Neural progenitor cell (in vitro differentiated cells): ENCODE data around the gene OR5J2. TPM values are rescaled to one million over a fixed set of nuclear protein-coding genes. Genes with fewer than 3 reads are reported as not detected.
"Not testable (repeated sequence)": the region's sequence is repeated elsewhere in the genome, so short reads cannot be mapped to it uniquely, and the experiment has no call there.

Experiments used
- DNase-seq: peaks from one replicate; pipeline ENCODE4 v3.0.0-alpha.2; 2016; ENCODE audit warnings: low spot score
- H2AFZ ChIP-seq: fragments of 200-600 bp; sonication (generic); replicated peaks from 2 replicates; pipeline ENCODE4 v1.6.1; 2016; ENCODE audit warnings: antibody characterized with exemption
- H3F3A ChIP-seq: fragments of 200-600 bp; sonication (generic); 2 replicates; pipeline ENCODE4 v1.6.1; 2016; ENCODE audit warnings: antibody characterized with exemption, low read depth
- H3K27ac ChIP-seq: fragments of 200-600 bp; sonication (generic); 2 replicates; pipeline ENCODE4 v1.5.1; 2016; ENCODE audit warnings: mild to moderate bottlenecking
- H3K27me3 ChIP-seq: fragments of 200-600 bp; sonication (generic); 2 replicates; pipeline ENCODE4 v1.6.1; 2016; ENCODE audit warnings: mild to moderate bottlenecking, moderate library complexity
- H3K36me3 ChIP-seq: fragments of 200-600 bp; sonication (generic); 2 replicates; pipeline ENCODE4 v1.5.1; 2016
- H3K4me1 ChIP-seq: fragments of 200-600 bp; sonication (generic); 2 replicates; pipeline ENCODE4 v1.6.1; 2016; ENCODE audit warnings: mixed run types
- H3K4me2 ChIP-seq: fragments of 200-600 bp; sonication (generic); 2 replicates; pipeline ENCODE4 v1.6.1; 2016
- H3K4me3 ChIP-seq: fragments of 200-600 bp; sonication (generic); 2 replicates; pipeline ENCODE4 v1.5.1; 2016
- H3K79me2 ChIP-seq: fragments of 200-600 bp; sonication (generic); 2 replicates; pipeline ENCODE4 v1.6.1; 2016; ENCODE audit warnings: low read depth
- H3K9ac ChIP-seq: fragments of 200-600 bp; sonication (generic); 2 replicates; pipeline ENCODE4 v1.6.1; 2016
- H3K9me3 ChIP-seq: fragments of 200-600 bp; sonication (generic); 2 replicates; pipeline ENCODE4 v1.5.1; 2016; ENCODE audit warnings: low read depth
- H4K20me1 ChIP-seq: fragments of 200-600 bp; sonication (generic); 2 replicates; pipeline ENCODE4 v1.6.1; 2016; ENCODE audit warnings: low read depth
- H3K27ac Mint-ChIP-seq: 3 replicates; pipeline ENCODE4 v1.8.0; 2021; ENCODE audit warnings: mixed read lengths
- H3K27me3 Mint-ChIP-seq: 2 replicates; pipeline ENCODE4 v1.8.0; 2022; ENCODE audit warnings: low read depth, mild to moderate bottlenecking, inconsistent platforms, moderate library complexity, mixed read lengths; ENCODE audit not compliant: insufficient read depth
- H3K36me3 Mint-ChIP-seq: 3 replicates; pipeline ENCODE4 v1.8.0; 2021; ENCODE audit warnings: mixed read lengths
- H3K4me1 Mint-ChIP-seq: 3 replicates; pipeline ENCODE4 v1.8.0; 2021; ENCODE audit warnings: mixed read lengths
- H3K4me3 Mint-ChIP-seq: 3 replicates; pipeline ENCODE4 v1.8.0; 2021; ENCODE audit warnings: mild to moderate bottlenecking, moderate library complexity, mixed read lengths
- H3K9me3 Mint-ChIP-seq: 3 replicates; pipeline ENCODE4 v1.8.0; 2020; ENCODE audit warnings: mixed read lengths
- CTCF ChIP-seq: fragments of 200-600 bp; sonication (generic); IDR thresholded peaks from 2 replicates; pipeline ENCODE4 v1.5.1; 2017; ENCODE audit warnings: antibody characterized with exemption, mild to moderate bottlenecking
- EZH2 ChIP-seq: fragments of 200-600 bp; sonication (generic); IDR thresholded peaks from 2 replicates; pipeline ENCODE4 v1.6.1; 2017; ENCODE audit warnings: antibody characterized with exemption, mild to moderate bottlenecking, moderate library complexity
- EZH2phosphoT487 ChIP-seq: fragments of 200-600 bp; sonication (generic); IDR thresholded peaks from 2 replicates; pipeline ENCODE4 v1.6.1; 2017; ENCODE audit warnings: antibody characterized with exemption
- total RNA-seq: library from RNA; depleted of rRNA; stranded (reverse); fragments of >200 nt; gene quantifications from 2 replicates; pipeline ENCODE4 v1.2.3, GENCODE V29; 2015; ENCODE audit warnings: low replicate concordance

OR5J2 gene
- not detected in 2 replicates for total RNA-seq

GRCh38 chr11:56176318-56176717 is at the start of gene OR5J2:
TSS of gene OR5J2 (plus strand) at chr11:56176618. CDS start at chr11:56176618, 0 bp downstream.
- peaks cover 5% of the 10 kb centered on the region for H3K9me3 Mint-ChIP-seq
- H4K20me1 ChIP-seq: no peaks in the 10 kb centered on the region
- H3K27ac ChIP-seq: no peak within 1 kb of the TSS
- no peaks in the 10 kb centered on the region for H3F3A ChIP-seq
- no peak within 1 kb of the TSS for H3K4me3 ChIP-seq
- H3K4me1 ChIP-seq: no peaks in the 10 kb centered on the region
- no peak within 1 kb of the TSS for H3K27ac Mint-ChIP-seq
- no peak within 1 kb of the TSS for H2AFZ ChIP-seq
- TF ChIP-seq EZH2: no peak
- TF ChIP-seq EZH2phosphoT487: no peak
- no peak for TF ChIP-seq CTCF
- no peaks in the 10 kb centered on the region for H3K27me3 ChIP-seq
- H3K4me2 ChIP-seq: no peak within 1 kb of the TSS
- H3K27me3 Mint-ChIP-seq: no peaks in the 10 kb centered on the region
- peaks cover 4% of the 10 kb centered on the region for H3K9me3 ChIP-seq
- H3K36me3 ChIP-seq: no peaks in the 10 kb centered on the region
- H3K4me1 Mint-ChIP-seq: no peaks in the 10 kb centered on the region
- H3K79me2 ChIP-seq: no peaks in the 10 kb centered on the region
- no peak for DNase-seq
- H3K36me3 Mint-ChIP-seq: no peaks in the 10 kb centered on the region
- no peak within 1 kb of the TSS for H3K4me3 Mint-ChIP-seq
- no peak within 1 kb of the TSS for H3K9ac ChIP-seq

- H3K4me3 Mint-ChIP-seq: no peak within 1 kb of the TSS
Measured at GRCh38 chr11:56140151-56140661, 36.2 kb upstream of the OR5J2 start, which contains the start of gene OR8J3. TSS of gene OR8J3 (minus strand) at chr11:56140201. CDS start at chr11:56137718, 2,483 bp downstream.

GRCh38 chr11:56143681-56144080 is 32.7 kb upstream of the OR5J2 start:
- H3K4me3 Mint-ChIP-seq, H3K4me2 ChIP-seq, H3K27ac ChIP-seq, H3K79me2 ChIP-seq, H3K9me3 Mint-ChIP-seq, H4K20me1 ChIP-seq, H3K9me3 ChIP-seq, H3K4me3 ChIP-seq, H3K27ac Mint-ChIP-seq, H2AFZ ChIP-seq, H3K4me1 Mint-ChIP-seq, H3K9ac ChIP-seq, H3K27me3 Mint-ChIP-seq, DNase-seq, H3K36me3 ChIP-seq, H3F3A ChIP-seq, H3K27me3 ChIP-seq, H3K36me3 Mint-ChIP-seq, H3K4me1 ChIP-seq: not testable (repeated sequence)

More at GRCh38 chr11:56140151-56140661, 36.2 kb upstream of the OR5J2 start, which contains the start of gene OR8J3:
- no peak within 1 kb of the TSS for H3K27ac Mint-ChIP-seq
- no peaks in the 10 kb centered on the region for H3K4me1 ChIP-seq
- H3K27me3 ChIP-seq: no peaks in the 10 kb centered on the region
- H3K4me2 ChIP-seq: no peak within 1 kb of the TSS
- no peak for DNase-seq
- H3K79me2 ChIP-seq: no peaks in the 10 kb centered on the region
- TF ChIP-seq EZH2phosphoT487: no peak
- no peak for TF ChIP-seq EZH2
- TF ChIP-seq CTCF: no peak
- H3K4me3 ChIP-seq: no peak within 1 kb of the TSS
- H3K36me3 ChIP-seq: no peaks in the 10 kb centered on the region
- no peaks in the 10 kb centered on the region for H3F3A ChIP-seq
- no peak within 1 kb of the TSS for H3K9ac ChIP-seq
- H3K9me3 Mint-ChIP-seq: peaks cover 3% of the 10 kb centered on the region
- no peaks in the 10 kb centered on the region for H3K9me3 ChIP-seq
- H3K36me3 Mint-ChIP-seq: no peaks in the 10 kb centered on the region
- no peaks in the 10 kb centered on the region for H3K4me1 Mint-ChIP-seq
- H3K27me3 Mint-ChIP-seq: peaks cover 4% of the 10 kb centered on the region
- no peak within 1 kb of the TSS for H2AFZ ChIP-seq
- no peaks in the 10 kb centered on the region for H4K20me1 ChIP-seq
- H3K27ac ChIP-seq: no peak within 1 kb of the TSS

GRCh38 chr11:56151376-56151775 is 25.0 kb upstream of the OR5J2 start:
- Histone ChIP-seq H2AFZ (no peak overlapping the region), H3K36me3 (no peaks in the 10 kb centered on the region), H3K4me1 (no peaks in the 10 kb centered on the region), H3K27me3 (no peaks in the 10 kb centered on the region), H3K4me2 (no peak overlapping the region), H4K20me1 (no peaks in the 10 kb centered on the region), H3F3A (no peaks in the 10 kb centered on the region), H3K4me3 (no peak overlapping the region), H3K79me2 (no peaks in the 10 kb centered on the region), H3K27ac (no peak overlapping the region), H3K9ac (no peak overlapping the region), H3K9me3 (no peaks in the 10 kb centered on the region)
- Mint-ChIP-seq H3K4me3 (no peak overlapping the region), H3K4me1 (no peaks in the 10 kb centered on the region), H3K27me3 (peaks cover 2% of the 10 kb centered on the region), H3K36me3 (no peaks in the 10 kb centered on the region), H3K9me3 (peaks cover 20% of the 10 kb centered on the region), H3K27ac (no peak overlapping the region)
- TF ChIP-seq EZH2phosphoT487 (no peak), EZH2 (no peak), CTCF (no peak)
- DNase-seq: no peak
